Measurements from ENCODE around the gene RHOU.
"Not testable (repeated sequence)": the region's sequence is repeated elsewhere in the genome, so short reads cannot be mapped to it uniquely, and the experiment has no call there.

The RHOU gene

GRCh38 chr1:228734881-228735801 lies at the start of gene RHOU:
RHOU (plus strand) TSS chr1:228735479; CDS start chr1:228735743, 264 bp downstream.
- H3K27me3 Mint-ChIP-seq = peaks cover 29% of the 10 kb centered on the region
- peaks cover 15% of the 10 kb centered on the region for H3K4me1 Mint-ChIP-seq
- H3K9me3 Mint-ChIP-seq = no peaks in the 10 kb centered on the region
- ATAC-seq (peak; percentile 88), DNase-seq (peak; percentile 58 to 62)
- peak within 1 kb of the TSS in 1 of 2 donors; percentile 26 for H3K27ac Mint-ChIP-seq
- H3K4me3 Mint-ChIP-seq = peak within 1 kb of the TSS; percentile 81

GRCh38 chr1:228687587-228687986 lies 47.7 kb upstream of the RHOU start:
- no peaks in the 10 kb centered on the region for H3K9me3 Mint-ChIP-seq
- no peak overlapping the region for H3K27ac Mint-ChIP-seq
- no peak for ATAC-seq
- no peaks in the 10 kb centered on the region for H3K4me1 Mint-ChIP-seq
- DNase-seq = no peak
- peaks cover 32% of the 10 kb centered on the region for H3K27me3 Mint-ChIP-seq
- no peak overlapping the region for H3K4me3 Mint-ChIP-seq

GRCh38 chr1:228689255-228689654 lies 46.0 kb upstream of the RHOU start:
- no peaks in the 10 kb centered on the region for H3K4me1 Mint-ChIP-seq
- H3K27ac Mint-ChIP-seq = no peak overlapping the region
- no peak overlapping the region for H3K4me3 Mint-ChIP-seq
- no peak for ATAC-seq
- H3K9me3 Mint-ChIP-seq = no peaks in the 10 kb centered on the region
- H3K27me3 Mint-ChIP-seq = peaks cover 22% of the 10 kb centered on the region
- DNase-seq = no peak

GRCh38 chr1:228691211-228691610 lies 44.1 kb upstream of the RHOU start:
- Mint-ChIP-seq H3K9me3 (no peaks in the 10 kb centered on the region), H3K27me3 (peaks cover 22% of the 10 kb centered on the region), H3K27ac (no peak overlapping the region), H3K4me3 (no peak overlapping the region), H3K4me1 (peaks cover 10% of the 10 kb centered on the region)
- DNase-seq = no peak
- ATAC-seq = no peak

GRCh38 chr1:228691926-228692325 lies 43.4 kb upstream of the RHOU start:
- peak in 1 of 2 donors; percentile 11 for DNase-seq
- peaks cover 21% of the 10 kb centered on the region for H3K27me3 Mint-ChIP-seq
- no peaks in the 10 kb centered on the region for H3K9me3 Mint-ChIP-seq
- no peak overlapping the region for H3K4me3 Mint-ChIP-seq
- no peak for ATAC-seq
- H3K27ac Mint-ChIP-seq = no peak overlapping the region
- peaks cover 10% of the 10 kb centered on the region for H3K4me1 Mint-ChIP-seq

GRCh38 chr1:228694447-228694846 lies 40.8 kb upstream of the RHOU start:
- ATAC-seq, H3K27me3 Mint-ChIP-seq, H3K4me3 Mint-ChIP-seq, H3K9me3 Mint-ChIP-seq, DNase-seq, H3K27ac Mint-ChIP-seq: not testable (repeated sequence)
- peaks cover 10% of the 10 kb centered on the region for H3K4me1 Mint-ChIP-seq

GRCh38 chr1:228695015-228695955 lies 40.0 kb upstream of the RHOU start:
- peak in 1 of 2 donors; percentile 16 for DNase-seq
- peaks cover 10% of the 10 kb centered on the region for H3K4me1 Mint-ChIP-seq
- H3K4me3 Mint-ChIP-seq = no peak overlapping the region
- H3K9me3 Mint-ChIP-seq = no peaks in the 10 kb centered on the region
- no peaks in the 10 kb centered on the region for H3K27me3 Mint-ChIP-seq
- ATAC-seq = peak; percentile 60
- H3K27ac Mint-ChIP-seq = no peak overlapping the region

GRCh38 chr1:228697207-228698016 lies 37.9 kb upstream of the RHOU start:
- no peak for DNase-seq
- peaks cover 10% of the 10 kb centered on the region for H3K4me1 Mint-ChIP-seq
- H3K27ac Mint-ChIP-seq = peak overlapping the region in 1 of 2 donors; percentile 80
- H3K4me3 Mint-ChIP-seq = no peak overlapping the region
- peaks cover 0 to 2% of the 10 kb centered on the region in 2 donors for H3K9me3 Mint-ChIP-seq
- H3K27me3 Mint-ChIP-seq = no peaks in the 10 kb centered on the region
- ATAC-seq = no peak

GRCh38 chr1:228698017-228698329 lies 37.3 kb upstream of the RHOU start:
- no peak for DNase-seq
- Mint-ChIP-seq H3K27ac (no peak overlapping the region), H3K4me3 (no peak overlapping the region), H3K4me1 (peaks cover 10% of the 10 kb centered on the region), H3K9me3 (peaks cover 0 to 8% of the 10 kb centered on the region in 2 donors), H3K27me3 (no peaks in the 10 kb centered on the region)
- ATAC-seq = no peak

- Mint-ChIP-seq H3K27me3 (no peaks in the 10 kb centered on the region), H3K4me3 (no peak overlapping the region), H3K9me3 (peaks cover 0 to 10% of the 10 kb centered on the region in 2 donors), H3K4me1 (no peaks in the 10 kb centered on the region), H3K27ac (no peak overlapping the region)
- ATAC-seq (no peak), DNase-seq (no peak)
Measured at GRCh38 chr1:228702433-228702832, 32.8 kb upstream of the RHOU start.

- H3K4me3 Mint-ChIP-seq = no peak overlapping the region
- no peak overlapping the region for H3K27ac Mint-ChIP-seq
- H3K4me1 Mint-ChIP-seq = no peaks in the 10 kb centered on the region
- DNase-seq (no peak), ATAC-seq (no peak)
- H3K9me3 Mint-ChIP-seq = peaks cover 0 to 10% of the 10 kb centered on the region in 2 donors
- no peaks in the 10 kb centered on the region for H3K27me3 Mint-ChIP-seq
Measured at GRCh38 chr1:228706305-228706704, 29.0 kb upstream of the RHOU start.

- ATAC-seq (no peak), DNase-seq (no peak)
- H3K27ac Mint-ChIP-seq = no peak overlapping the region
- peaks cover 18% of the 10 kb centered on the region for H3K27me3 Mint-ChIP-seq
- H3K9me3 Mint-ChIP-seq = no peaks in the 10 kb centered on the region
- no peaks in the 10 kb centered on the region for H3K4me1 Mint-ChIP-seq
- H3K4me3 Mint-ChIP-seq = no peak overlapping the region
Measured at GRCh38 chr1:228717081-228717480, 18.2 kb upstream of the RHOU start.

- no peak overlapping the region for H3K27ac Mint-ChIP-seq
- no peaks in the 10 kb centered on the region for H3K4me1 Mint-ChIP-seq
- no peaks in the 10 kb centered on the region for H3K9me3 Mint-ChIP-seq
- H3K4me3 Mint-ChIP-seq = no peak overlapping the region
- ATAC-seq (no peak), DNase-seq (no peak)
- H3K27me3 Mint-ChIP-seq = peaks cover 6% of the 10 kb centered on the region
Measured at GRCh38 chr1:228721407-228721806, 13.9 kb upstream of the RHOU start.

GRCh38 chr1:228723287-228723686 lies 12.0 kb upstream of the RHOU start:
- H3K27ac Mint-ChIP-seq = no peak overlapping the region
- no peaks in the 10 kb centered on the region for H3K9me3 Mint-ChIP-seq
- H3K4me3 Mint-ChIP-seq = no peak overlapping the region
- ATAC-seq = no peak
- H3K27me3 Mint-ChIP-seq = peaks cover 10% of the 10 kb centered on the region
- no peaks in the 10 kb centered on the region for H3K4me1 Mint-ChIP-seq
- no peak for DNase-seq

GRCh38 chr1:228723921-228724320 lies 11.4 kb upstream of the RHOU start:
- Mint-ChIP-seq H3K27ac (no peak overlapping the region), H3K4me1 (no peaks in the 10 kb centered on the region), H3K9me3 (no peaks in the 10 kb centered on the region), H3K4me3 (no peak overlapping the region), H3K27me3 (peaks cover 10% of the 10 kb centered on the region)
- DNase-seq (no peak), ATAC-seq (no peak)
